ENCODE results near the gene ALDH16A1. TPM values are rescaled to one million over a fixed set of nuclear protein-coding genes. Genes with fewer than 3 reads are reported as not detected.
"Not testable (repeated sequence)": the region's sequence is repeated elsewhere in the genome, so short reads cannot be mapped to it uniquely, and the experiment has no call there.

ALDH16A1 gene
- total RNA-seq, 2 donors from 2014 or later, result 52.8 to 57.1 TPM

DNA sequence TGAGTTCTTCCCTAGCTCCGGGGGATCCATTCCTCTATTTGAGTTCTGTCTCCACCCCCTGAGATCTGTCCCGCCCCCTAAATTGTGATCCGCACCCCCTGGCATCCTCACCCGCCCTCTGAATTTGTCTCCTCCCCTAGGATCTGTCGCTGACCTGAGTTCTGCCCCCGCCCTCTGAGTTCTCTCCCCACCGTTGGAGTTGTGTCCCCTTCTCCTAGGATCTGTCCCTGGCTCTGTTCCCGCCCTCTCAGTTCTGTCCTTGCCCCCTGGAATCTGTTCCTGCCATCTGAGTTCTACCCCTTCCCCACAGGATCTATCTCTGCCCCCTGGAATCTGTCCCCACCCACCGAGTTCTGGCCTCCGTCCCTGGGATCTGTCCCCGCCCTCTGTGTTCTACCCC, 10.7 kb upstream of the ALDH16A1 start:
- Mint-ChIP-seq H3K4me1 (no peaks in the 10 kb centered on the region), H3K4me3 (peak overlapping the region; percentile 64), H3K27ac (no peak overlapping the region), H3K9me3 (no peaks in the 10 kb centered on the region), H3K27me3 (ENCODE audit: insufficient read depth) (peaks cover 54% of the 10 kb centered on the region), H3K36me3 (ENCODE audit: low read depth) (peaks cover 14% of the 10 kb centered on the region)
- TF ChIP-seq, protein P1, sequence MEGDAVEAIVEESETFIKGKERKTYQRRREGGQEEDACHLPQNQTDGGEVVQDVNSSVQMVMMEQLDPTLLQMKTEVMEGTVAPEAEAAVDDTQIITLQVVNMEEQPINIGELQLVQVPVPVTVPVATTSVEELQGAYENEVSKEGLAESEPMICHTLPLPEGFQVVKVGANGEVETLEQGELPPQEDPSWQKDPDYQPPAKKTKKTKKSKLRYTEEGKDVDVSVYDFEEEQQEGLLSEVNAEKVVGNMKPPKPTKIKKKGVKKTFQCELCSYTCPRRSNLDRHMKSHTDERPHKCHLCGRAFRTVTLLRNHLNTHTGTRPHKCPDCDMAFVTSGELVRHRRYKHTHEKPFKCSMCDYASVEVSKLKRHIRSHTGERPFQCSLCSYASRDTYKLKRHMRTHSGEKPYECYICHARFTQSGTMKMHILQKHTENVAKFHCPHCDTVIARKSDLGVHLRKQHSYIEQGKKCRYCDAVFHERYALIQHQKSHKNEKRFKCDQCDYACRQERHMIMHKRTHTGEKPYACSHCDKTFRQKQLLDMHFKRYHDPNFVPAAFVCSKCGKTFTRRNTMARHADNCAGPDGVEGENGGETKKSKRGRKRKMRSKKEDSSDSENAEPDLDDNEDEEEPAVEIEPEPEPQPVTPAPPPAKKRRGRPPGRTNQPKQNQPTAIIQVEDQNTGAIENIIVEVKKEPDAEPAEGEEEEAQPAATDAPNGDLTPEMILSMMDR (conservative IDR thresholded peaks at IDR 0.05), result no peak
- H3K27me3 ChIP-seq (ENCODE audit: control insufficient read depth, insufficient read depth, low read length, poor library complexity, severe bottlenecking), result peaks cover 53% of the 10 kb centered on the region
- H3K27ac ChIP-seq (ENCODE audit: low read depth, low read length), result no peak overlapping the region
- peak overlapping the region; percentile 56 for H3K4me3 ChIP-seq (ENCODE audit: low read length)
- no peak for DNase-seq
- peaks cover 4% of the 10 kb centered on the region for H3K36me3 ChIP-seq (ENCODE audit: control insufficient read depth, insufficient read depth, low read length)
- H3K9ac ChIP-seq (ENCODE audit: extremely low read depth, low read length, poor library complexity, severe bottlenecking), result no peak overlapping the region
- no peaks in the 10 kb centered on the region for H3K9me3 ChIP-seq (ENCODE audit: control insufficient read depth, low read length)
- H3K4me1 ChIP-seq (ENCODE audit: control insufficient read depth, insufficient read depth, low read length), result no peaks in the 10 kb centered on the region
- 7 to 11% methylated on average over 6 to 11 of the region's 11 CpGs for WGBS, 2 experiments (ENCODE audit: insufficient coverage in 1 of 2, insufficient read length in 1 of 2)

GRCh38 chr19:49442771-49443365, 10.2 kb upstream of the ALDH16A1 start:
- H3K36me3 ChIP-seq (ENCODE audit: control insufficient read depth, insufficient read depth, low read length), result peaks cover 7% of the 10 kb centered on the region
- H3K4me3 ChIP-seq (ENCODE audit: low read length), result peak overlapping the region; percentile 83
- H3K9me3 ChIP-seq (ENCODE audit: control insufficient read depth, low read length), result no peaks in the 10 kb centered on the region
- H3K4me1 ChIP-seq (ENCODE audit: control insufficient read depth, insufficient read depth, low read length), result no peaks in the 10 kb centered on the region
- Mint-ChIP-seq H3K4me3 (peak overlapping the region; percentile 64), H3K9me3 (no peaks in the 10 kb centered on the region), H3K36me3 (ENCODE audit: low read depth) (peaks cover 19% of the 10 kb centered on the region), H3K27me3 (ENCODE audit: insufficient read depth) (peaks cover 48% of the 10 kb centered on the region), H3K27ac (peak overlapping the region; percentile 88), H3K4me1 (no peaks in the 10 kb centered on the region)
- peaks cover 48% of the 10 kb centered on the region for H3K27me3 ChIP-seq (ENCODE audit: control insufficient read depth, insufficient read depth, low read length, poor library complexity, severe bottlenecking)
- TF ChIP-seq, protein P1 (conservative IDR thresholded peaks at IDR 0.05), result no peak
- DNase-seq, result peak; percentile 100
- H3K9ac ChIP-seq (ENCODE audit: extremely low read depth, low read length, poor library complexity, severe bottlenecking), result peak overlapping the region; percentile 47
- 0 to 1% methylated on average over 5 to 43 of the region's 43 CpGs for WGBS, 2 experiments (ENCODE audit: insufficient coverage in 1 of 2, insufficient read length in 1 of 2)
- H3K27ac ChIP-seq (ENCODE audit: low read depth, low read length), result peak overlapping the region; percentile 60

DNA sequence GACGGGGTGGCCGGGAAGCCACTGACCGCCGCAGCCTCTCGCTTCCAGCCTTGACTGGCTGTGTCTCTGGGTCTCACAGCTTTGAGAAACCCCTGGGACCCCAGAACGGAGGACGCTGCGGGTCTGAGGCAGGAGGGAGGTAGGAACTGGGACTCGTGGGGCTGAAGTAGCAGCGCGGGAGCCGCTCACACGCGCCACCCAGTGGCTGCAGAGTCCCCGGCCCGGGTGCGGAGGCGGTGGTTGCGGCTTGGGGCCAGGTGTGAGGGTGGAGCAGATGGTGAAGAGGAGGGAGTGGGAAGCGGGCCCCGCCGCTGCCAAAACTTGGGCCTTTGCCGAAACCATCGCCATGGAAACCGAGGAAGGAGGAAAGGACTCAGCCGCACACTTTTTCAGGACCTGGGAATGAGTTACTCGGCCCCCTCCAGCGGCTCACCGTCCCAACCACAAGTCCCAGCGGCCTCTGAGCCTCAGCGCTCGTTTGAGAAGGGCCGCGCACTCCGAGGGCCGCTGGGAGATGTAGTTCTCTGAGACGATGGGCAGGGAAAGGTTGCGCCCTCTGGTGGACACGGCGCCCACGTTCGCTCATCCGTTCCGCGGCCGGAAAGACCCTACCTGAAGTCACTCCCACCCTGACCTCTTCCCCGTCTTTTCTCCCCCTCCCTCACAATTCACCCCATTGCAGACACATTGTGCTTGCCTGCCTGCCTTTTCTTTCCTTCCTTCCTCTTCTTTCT, 9.5 kb upstream of the ALDH16A1 start:
- peaks cover 42% of the 10 kb centered on the region for H3K27me3 Mint-ChIP-seq (ENCODE audit: insufficient read depth)
- Histone ChIP-seq H3K9ac (ENCODE audit: extremely low read depth, low read length, poor library complexity, severe bottlenecking) (peak overlapping the region; percentile 47), H3K27me3 (ENCODE audit: control insufficient read depth, insufficient read depth, low read length, poor library complexity, severe bottlenecking) (peaks cover 42% of the 10 kb centered on the region), H3K4me3 (ENCODE audit: low read length) (peak overlapping the region; percentile 83), H3K9me3 (ENCODE audit: control insufficient read depth, low read length) (no peaks in the 10 kb centered on the region), H3K27ac (ENCODE audit: low read depth, low read length) (peak overlapping the region; percentile 60), H3K4me1 (ENCODE audit: control insufficient read depth, insufficient read depth, low read length) (no peaks in the 10 kb centered on the region), H3K36me3 (ENCODE audit: control insufficient read depth, insufficient read depth, low read length) (peaks cover 14% of the 10 kb centered on the region)
- H3K4me3 Mint-ChIP-seq, result peak overlapping the region; percentile 64
- no peaks in the 10 kb centered on the region for H3K9me3 Mint-ChIP-seq
- DNase-seq, result peak; percentile 99
- TF ChIP-seq, protein P1 (conservative IDR thresholded peaks at IDR 0.05), result peak; percentile 90
- H3K36me3 Mint-ChIP-seq (ENCODE audit: low read depth), result peaks cover 25% of the 10 kb centered on the region
- H3K4me1 Mint-ChIP-seq, result no peaks in the 10 kb centered on the region
- H3K27ac Mint-ChIP-seq, result peak overlapping the region; percentile 88
- WGBS, 2 experiments (ENCODE audit: insufficient coverage in 1 of 2, insufficient read length in 1 of 2), result 0% methylated on average over 40 to 45 of the region's 47 CpGs

DNA sequence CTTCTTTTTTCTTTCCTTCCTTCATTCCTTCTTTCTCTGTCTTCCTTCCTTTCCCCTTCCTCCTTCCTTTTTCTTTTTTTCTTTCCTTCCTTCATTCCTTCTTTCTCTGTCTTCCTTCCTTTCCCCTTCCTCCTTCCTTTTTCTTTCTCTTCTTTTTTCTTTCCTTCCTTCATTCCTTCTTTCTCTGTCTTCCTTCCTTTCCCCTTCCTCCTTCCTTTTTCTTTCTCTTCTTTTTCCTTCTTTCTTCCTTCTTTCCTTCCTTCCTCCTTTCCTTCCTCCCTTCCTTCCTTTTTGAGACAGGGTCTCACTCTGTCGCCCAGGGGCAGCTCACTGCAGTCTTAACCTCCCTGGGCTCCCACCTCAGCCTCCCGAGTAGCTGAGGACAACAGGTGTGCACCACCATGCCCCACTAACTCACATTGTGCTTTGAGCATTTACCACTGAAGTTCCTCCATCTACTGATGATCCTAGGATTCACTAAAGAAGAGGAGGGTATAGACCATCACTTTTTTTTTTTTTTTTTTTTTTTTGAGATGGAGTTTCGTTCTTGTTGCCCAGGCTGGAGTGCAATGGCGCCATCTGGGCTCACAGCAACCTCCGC, 8.8 kb upstream of the ALDH16A1 start:
- H3K9me3 Mint-ChIP-seq; H3K4me1 ChIP-seq (ENCODE audit: control insufficient read depth, insufficient read depth, low read length); H3K4me3 ChIP-seq (ENCODE audit: low read length); H3K27ac Mint-ChIP-seq; H3K9ac ChIP-seq (ENCODE audit: extremely low read depth, low read length, poor library complexity, severe bottlenecking); DNase-seq; H3K4me1 Mint-ChIP-seq; H3K27ac ChIP-seq (ENCODE audit: low read depth, low read length); H3K9me3 ChIP-seq (ENCODE audit: control insufficient read depth, low read length): not testable (repeated sequence)
- Histone ChIP-seq H3K27me3 (ENCODE audit: control insufficient read depth, insufficient read depth, low read length, poor library complexity, severe bottlenecking) (peaks cover 35% of the 10 kb centered on the region), H3K36me3 (ENCODE audit: control insufficient read depth, insufficient read depth, low read length) (peaks cover 21% of the 10 kb centered on the region)
- Mint-ChIP-seq H3K27me3 (ENCODE audit: insufficient read depth) (peaks cover 35% of the 10 kb centered on the region), H3K4me3 (peak overlapping the region; percentile 64), H3K36me3 (ENCODE audit: low read depth) (peaks cover 32% of the 10 kb centered on the region)
- 81% methylated on average over 5 of the region's 5 CpGs; no CpG with 5 or more reads in 1 of the 2 experiments for WGBS, 2 experiments (ENCODE audit: insufficient coverage in 1 of 2, insufficient read length in 1 of 2)

All from endodermal cell (in vitro differentiated cells).